Subcutaneous abdominal adipose tissue (tissue), 5 donors: ENCODE data around the gene SMURF2.
"Not testable (repeated sequence)": the region's sequence is repeated elsewhere in the genome, so short reads cannot be mapped to it uniquely, and the experiment has no call there.

Experiments
- H3K27ac ChIP-seq: one replicate; pipeline ENCODE4 v1.7.0; 2013; ENCODE audit warnings: low read depth, mild to moderate bottlenecking, inconsistent platforms, low read length, moderate library complexity
- H3K27me3 ChIP-seq, 5 donors: one replicate each; pipeline ENCODE4 v1.7.0; 2013; ENCODE audit warnings: low read length in 5 of 5, inconsistent platforms in 1 of 5; ENCODE audit not compliant: control insufficient read depth in 5 of 5, insufficient read depth in 4 of 5
- H3K36me3 ChIP-seq, 5 donors: one replicate each; pipeline ENCODE4 v1.7.0; 2013; ENCODE audit warnings: low read length in 5 of 5; ENCODE audit not compliant: control insufficient read depth in 5 of 5, insufficient read depth in 5 of 5
- H3K4me1 ChIP-seq, 5 donors: one replicate each; pipeline ENCODE4 v1.7.0; 2013; ENCODE audit warnings: low read length in 5 of 5, mild to moderate bottlenecking in 3 of 5, moderate library complexity in 1 of 5; ENCODE audit not compliant: control insufficient read depth in 5 of 5, insufficient read depth in 5 of 5
- H3K4me3 ChIP-seq, 5 donors: one replicate each; pipeline ENCODE4 v1.7.0; 2013; ENCODE audit warnings: low read length in 5 of 5, low read depth in 1 of 5
- H3K9ac ChIP-seq, 5 donors: one replicate each; pipeline ENCODE4 v1.7.0; 2013; ENCODE audit warnings: low read length in 5 of 5, mild to moderate bottlenecking in 4 of 5, moderate library complexity in 3 of 5
- H3K9me3 ChIP-seq, 5 donors: one replicate each; pipeline ENCODE4 v1.7.0; 2013; ENCODE audit warnings: low read length in 5 of 5; ENCODE audit not compliant: control insufficient read depth in 5 of 5
- donor health status: healthy.
- donor health status: healthy.
- donor health status: healthy.
- donor health status: healthy.
- donor health status: healthy.

SMURF2 gene

GRCh38 chr17:64667807-64668721, 6.0 kb upstream of the SMURF2 start:
- not testable (repeated sequence) for H3K4me1 ChIP-seq, H3K9me3 ChIP-seq, H3K27me3 ChIP-seq, H3K27ac ChIP-seq, H3K4me3 ChIP-seq, H3K36me3 ChIP-seq, H3K9ac ChIP-seq

GRCh38 chr17:64664299-64664981, 2.3 kb upstream of the SMURF2 start:
- H3K9me3 ChIP-seq, H3K9ac ChIP-seq, H3K4me3 ChIP-seq, H3K27me3 ChIP-seq, H3K36me3 ChIP-seq, H3K27ac ChIP-seq: not testable (repeated sequence)
- H3K4me1 ChIP-seq = peaks cover 2 to 21% (median 19%) of the 10 kb centered on the region in 5 donors

- H3K4me1 ChIP-seq = peaks cover 2 to 21% (median 19%) of the 10 kb centered on the region in 5 donors
- not testable (repeated sequence) for H3K4me3 ChIP-seq, H3K36me3 ChIP-seq, H3K9ac ChIP-seq, H3K27me3 ChIP-seq, H3K27ac ChIP-seq, H3K9me3 ChIP-seq
Observed at GRCh38 chr17:64663836-64664235, 1.7 kb upstream of the SMURF2 start.

GRCh38 chr17:64662774-64663367, 764 bp upstream of the SMURF2 start:
- peak overlapping the region in 3 of 5 donors; percentile 63 to 80 (median 73) for H3K9ac ChIP-seq
- no peaks in the 10 kb centered on the region for H3K27me3 ChIP-seq
- no peak overlapping the region for H3K27ac ChIP-seq
- H3K36me3 ChIP-seq = no peaks in the 10 kb centered on the region
- peak overlapping the region; percentile 72 to 82 (median 78) for H3K4me3 ChIP-seq
- H3K4me1 ChIP-seq = peaks cover 2 to 21% (median 19%) of the 10 kb centered on the region in 5 donors
- no peaks in the 10 kb centered on the region for H3K9me3 ChIP-seq

- Histone ChIP-seq H3K27ac (peak overlapping the region; percentile 50), H3K9me3 (no peaks in the 10 kb centered on the region), H3K36me3 (no peaks in the 10 kb centered on the region), H3K4me3 (peak overlapping the region; percentile 70 to 82 (median 78)), H3K9ac (peak overlapping the region in 3 of 5 donors; percentile 73 to 86 (median 81)), H3K4me1 (peaks cover 2 to 22% (median 19%) of the 10 kb centered on the region in 5 donors), H3K27me3 (no peaks in the 10 kb centered on the region)
Observed at GRCh38 chr17:64661726-64661975, 456 bp downstream of the SMURF2 start.

GRCh38 chr17:64660978-64661725, 955 bp downstream of the SMURF2 start:
- H3K27me3 ChIP-seq, H3K36me3 ChIP-seq, H3K9me3 ChIP-seq: not testable (repeated sequence)
- Histone ChIP-seq H3K4me1 (peaks cover 2 to 22% (median 19%) of the 10 kb centered on the region in 5 donors), H3K4me3 (peak overlapping the region; percentile 70 to 82 (median 78)), H3K9ac (peak overlapping the region; percentile 40 to 81 (median 68)), H3K27ac (peak overlapping the region; percentile 50)

- Histone ChIP-seq H3K4me3 (peak overlapping the region; percentile 70 to 82 (median 78)), H3K27ac (peak overlapping the region; percentile 50), H3K9ac (peak overlapping the region; percentile 40 to 81 (median 60)), H3K4me1 (peaks cover 2 to 22% (median 19%) of the 10 kb centered on the region in 5 donors)
- not testable (repeated sequence) for H3K27me3 ChIP-seq, H3K9me3 ChIP-seq, H3K36me3 ChIP-seq
Observed at GRCh38 chr17:64660195-64660977, 1.7 kb downstream of the SMURF2 start.

- Histone ChIP-seq H3K9me3 (no peaks in the 10 kb centered on the region), H3K36me3 (no peaks in the 10 kb centered on the region), H3K4me3 (no peak overlapping the region), H3K27me3 (no peaks in the 10 kb centered on the region), H3K27ac (no peak overlapping the region), H3K9ac (no peak overlapping the region), H3K4me1 (peaks cover 2 to 23% (median 21%) of the 10 kb centered on the region in 5 donors)
Observed at GRCh38 chr17:64658931-64659330, 3.2 kb downstream of the SMURF2 start.

- no peaks in the 10 kb centered on the region for H3K9me3 ChIP-seq
- H3K27me3 ChIP-seq = no peaks in the 10 kb centered on the region
- H3K36me3 ChIP-seq = no peaks in the 10 kb centered on the region
- no peak overlapping the region for H3K27ac ChIP-seq
- no peak overlapping the region for H3K4me3 ChIP-seq
- peaks cover 2 to 28% (median 22%) of the 10 kb centered on the region in 5 donors for H3K4me1 ChIP-seq
- H3K9ac ChIP-seq = no peak overlapping the region
Observed at GRCh38 chr17:64657610-64658125, 4.4 kb downstream of the SMURF2 start.
